ENCODE data around the gene CEP126.

CEP126 gene

GRCh38 chr11:101920992-101921391 lies 6.2 kb downstream of the CEP126 start:
- TF ChIP-seq, protein P1, sequence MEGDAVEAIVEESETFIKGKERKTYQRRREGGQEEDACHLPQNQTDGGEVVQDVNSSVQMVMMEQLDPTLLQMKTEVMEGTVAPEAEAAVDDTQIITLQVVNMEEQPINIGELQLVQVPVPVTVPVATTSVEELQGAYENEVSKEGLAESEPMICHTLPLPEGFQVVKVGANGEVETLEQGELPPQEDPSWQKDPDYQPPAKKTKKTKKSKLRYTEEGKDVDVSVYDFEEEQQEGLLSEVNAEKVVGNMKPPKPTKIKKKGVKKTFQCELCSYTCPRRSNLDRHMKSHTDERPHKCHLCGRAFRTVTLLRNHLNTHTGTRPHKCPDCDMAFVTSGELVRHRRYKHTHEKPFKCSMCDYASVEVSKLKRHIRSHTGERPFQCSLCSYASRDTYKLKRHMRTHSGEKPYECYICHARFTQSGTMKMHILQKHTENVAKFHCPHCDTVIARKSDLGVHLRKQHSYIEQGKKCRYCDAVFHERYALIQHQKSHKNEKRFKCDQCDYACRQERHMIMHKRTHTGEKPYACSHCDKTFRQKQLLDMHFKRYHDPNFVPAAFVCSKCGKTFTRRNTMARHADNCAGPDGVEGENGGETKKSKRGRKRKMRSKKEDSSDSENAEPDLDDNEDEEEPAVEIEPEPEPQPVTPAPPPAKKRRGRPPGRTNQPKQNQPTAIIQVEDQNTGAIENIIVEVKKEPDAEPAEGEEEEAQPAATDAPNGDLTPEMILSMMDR (IDR thresholded peaks at IDR 0.05; ENCODE audit: low read length): no peak
- TF ChIP-seq EZH2 (optimal IDR thresholded peaks at IDR 0.05; ENCODE audit: low read depth, low read length) (no peak), EZH2phosphoT487 (IDR thresholded peaks at IDR 0.05; ENCODE audit: low read length) (no peak)
- H3K36me3 ChIP-seq (replicated peaks; ENCODE audit: insufficient read depth, low read length): no peaks in the 10 kb centered on the region
- no peaks in the 10 kb centered on the region for H4K20me1 ChIP-seq (ENCODE audit: insufficient read depth, low read length)
- H3K4me1 ChIP-seq (ENCODE audit: low read length): peaks cover 7% of the 10 kb centered on the region
- H2AFZ ChIP-seq (ENCODE audit: low read length): no peak overlapping the region
- H3K27ac ChIP-seq (ENCODE audit: low read length): no peak overlapping the region
- no peak overlapping the region for H3K4me3 ChIP-seq (ENCODE audit: low read length)
- no peaks in the 10 kb centered on the region for H3K9me2 ChIP-seq (replicated peaks; ENCODE audit: insufficient read depth, low read length)
- no peak overlapping the region for H3K4me2 ChIP-seq (ENCODE audit: low read depth, low read length)
- no peaks in the 10 kb centered on the region for H3K9me3 ChIP-seq (replicated peaks; ENCODE audit: insufficient read depth, low read length)
- DNase-seq: no peak
- H3K9ac ChIP-seq (ENCODE audit: low read length): no peak overlapping the region
- no peaks in the 10 kb centered on the region for H3K79me2 ChIP-seq (ENCODE audit: low read length)
- H3K27me3 ChIP-seq (replicated peaks; ENCODE audit: insufficient read depth, low read length): no peaks in the 10 kb centered on the region
- H3F3A ChIP-seq (ENCODE audit: insufficient read depth, low read length): 0 out of 2 replicates have a peak, but pooled peaks cover 1% of the 10 kb centered on the region

- no peak overlapping the region for H3K9ac ChIP-seq (ENCODE audit: low read length)
- TF ChIP-seq, protein P1 (IDR thresholded peaks at IDR 0.05; ENCODE audit: low read length): no peak
- TF ChIP-seq EZH2phosphoT487 (IDR thresholded peaks at IDR 0.05; ENCODE audit: low read length) (no peak), EZH2 (optimal IDR thresholded peaks at IDR 0.05; ENCODE audit: low read depth, low read length) (no peak)
- no peak overlapping the region for H2AFZ ChIP-seq (ENCODE audit: low read length)
- no peak overlapping the region for H3K4me2 ChIP-seq (ENCODE audit: low read depth, low read length)
- no peaks in the 10 kb centered on the region for H3K4me1 ChIP-seq (ENCODE audit: low read length)
- H3K9me2 ChIP-seq (replicated peaks; ENCODE audit: insufficient read depth, low read length): no peaks in the 10 kb centered on the region
- H3K36me3 ChIP-seq (replicated peaks; ENCODE audit: insufficient read depth, low read length): no peaks in the 10 kb centered on the region
- H3F3A ChIP-seq (ENCODE audit: insufficient read depth, low read length): no peaks in the 10 kb centered on the region; the same call in 1 of the 2 replicates
- H3K4me3 ChIP-seq (ENCODE audit: low read length): no peak overlapping the region
- H3K79me2 ChIP-seq (ENCODE audit: low read length): no peaks in the 10 kb centered on the region
- no peak for DNase-seq
- H3K27ac ChIP-seq (ENCODE audit: low read length): no peak overlapping the region
- no peaks in the 10 kb centered on the region for H3K27me3 ChIP-seq (replicated peaks; ENCODE audit: insufficient read depth, low read length)
- H4K20me1 ChIP-seq (ENCODE audit: insufficient read depth, low read length): no peaks in the 10 kb centered on the region
- no peaks in the 10 kb centered on the region for H3K9me3 ChIP-seq (replicated peaks; ENCODE audit: insufficient read depth, low read length)
These were observed 8.7 kb downstream of the CEP126 start for GRCh38 chr11:101923554-101923953.

GRCh38 chr11:101929294-101929915 lies 14.6 kb downstream of the CEP126 start:
- Histone ChIP-seq H3K36me3 (replicated peaks; ENCODE audit: insufficient read depth, low read length) (no peaks in the 10 kb centered on the region), H3K4me2 (ENCODE audit: low read depth, low read length) (no peak overlapping the region)

More at GRCh38 chr11:101929294-101929915, 14.6 kb downstream of the CEP126 start:
- H4K20me1 ChIP-seq (ENCODE audit: insufficient read depth, low read length): no peaks in the 10 kb centered on the region
- no peak overlapping the region for H3K9ac ChIP-seq (ENCODE audit: low read length)
- no peak overlapping the region for H3K4me3 ChIP-seq (ENCODE audit: low read length)
- no peaks in the 10 kb centered on the region for H3K79me2 ChIP-seq (ENCODE audit: low read length)
- no peak for DNase-seq
- H3K27me3 ChIP-seq (replicated peaks; ENCODE audit: insufficient read depth, low read length): no peaks in the 10 kb centered on the region
- H3K4me1 ChIP-seq (ENCODE audit: low read length): no peaks in the 10 kb centered on the region
- H2AFZ ChIP-seq (ENCODE audit: low read length): no peak overlapping the region
- no peak overlapping the region for H3K27ac ChIP-seq (ENCODE audit: low read length)
- H3F3A ChIP-seq (ENCODE audit: insufficient read depth, low read length): no peaks in the 10 kb centered on the region; the same call in 1 of the 2 replicates
- TF ChIP-seq EZH2 (optimal IDR thresholded peaks at IDR 0.05; ENCODE audit: low read depth, low read length) (no peak), EZH2phosphoT487 (IDR thresholded peaks at IDR 0.05; ENCODE audit: low read length) (no peak)
- TF ChIP-seq, protein P1 (IDR thresholded peaks at IDR 0.05; ENCODE audit: low read length): no peak
- no peaks in the 10 kb centered on the region for H3K9me3 ChIP-seq (replicated peaks; ENCODE audit: insufficient read depth, low read length)
- H3K9me2 ChIP-seq (replicated peaks; ENCODE audit: insufficient read depth, low read length): no peaks in the 10 kb centered on the region

Measured in MM.1S (cell line).